Ovary (tissue), 3 donors: ENCODE data around the gene BCOR.

Experiments
- EP300 ChIP-seq: sonication (generic); formaldehyde crosslinking; IDR thresholded peaks from one replicate; pipeline ENCODE4 v1.6.1; 2017; ENCODE audit warnings: antibody characterized with exemption
- POLR2A ChIP-seq: fragments of 450-650 bp; IDR thresholded peaks from one replicate; pipeline ENCODE4 v1.6.1; 2017; ENCODE audit warnings: antibody characterized with exemption, mild to moderate bottlenecking, moderate library complexity
- TF ChIP-seq, protein P1 (sequence below), 3 donors: fragments of 450-650 bp in 2 of 3; fragments of 200-600 bp in 1 of 3; IDR thresholded peaks; one replicate each; pipeline versions ENCODE4 v1.5.1 to v1.8.0; 2016 to 2022; ENCODE audit warnings: antibody characterized with exemption in 3 of 3, mild to moderate bottlenecking in 1 of 3
- donor health status: DM: no; HTN: no; CAD: no.

- TF ChIP-seq, protein P1, sequence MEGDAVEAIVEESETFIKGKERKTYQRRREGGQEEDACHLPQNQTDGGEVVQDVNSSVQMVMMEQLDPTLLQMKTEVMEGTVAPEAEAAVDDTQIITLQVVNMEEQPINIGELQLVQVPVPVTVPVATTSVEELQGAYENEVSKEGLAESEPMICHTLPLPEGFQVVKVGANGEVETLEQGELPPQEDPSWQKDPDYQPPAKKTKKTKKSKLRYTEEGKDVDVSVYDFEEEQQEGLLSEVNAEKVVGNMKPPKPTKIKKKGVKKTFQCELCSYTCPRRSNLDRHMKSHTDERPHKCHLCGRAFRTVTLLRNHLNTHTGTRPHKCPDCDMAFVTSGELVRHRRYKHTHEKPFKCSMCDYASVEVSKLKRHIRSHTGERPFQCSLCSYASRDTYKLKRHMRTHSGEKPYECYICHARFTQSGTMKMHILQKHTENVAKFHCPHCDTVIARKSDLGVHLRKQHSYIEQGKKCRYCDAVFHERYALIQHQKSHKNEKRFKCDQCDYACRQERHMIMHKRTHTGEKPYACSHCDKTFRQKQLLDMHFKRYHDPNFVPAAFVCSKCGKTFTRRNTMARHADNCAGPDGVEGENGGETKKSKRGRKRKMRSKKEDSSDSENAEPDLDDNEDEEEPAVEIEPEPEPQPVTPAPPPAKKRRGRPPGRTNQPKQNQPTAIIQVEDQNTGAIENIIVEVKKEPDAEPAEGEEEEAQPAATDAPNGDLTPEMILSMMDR (IDR thresholded peaks at IDR 0.05): no peak
- no peak for TF ChIP-seq POLR2A
- TF ChIP-seq EP300: no peak
Measured at GRCh38 chrX:40088803-40089540, 8.8 kb downstream of the BCOR start.
